Thymus (tissue), 11 donors: ENCODE results near the gene SPATA18. TPM values are rescaled to one million over a fixed set of nuclear protein-coding genes. Genes with fewer than 3 reads are reported as not detected.
A peak's percentile ranks its signal among the peaks of the same experiment; 100 is the strongest.

Experiments used
- DNase-seq, 9 donors: peaks; one replicate each; pipeline ENCODE4 v3.0.0-alpha.2; 2013; ENCODE audit warnings: low spot score in 9 of 9, low read depth in 6 of 9, missing footprints in 1 of 9
- H3K27ac ChIP-seq, 2 donors: one replicate each; pipeline ENCODE4 v1.5.1; 2013; ENCODE audit warnings: control low read depth in 1 of 2, low read depth in 1 of 2, low read length in 1 of 2, mild to moderate bottlenecking in 1 of 2, moderate library complexity in 1 of 2
- H3K27me3 ChIP-seq, 2 donors: one replicate each; pipeline ENCODE4 v1.5.1; 2013; ENCODE audit warnings: low read length in 1 of 2; ENCODE audit not compliant: control insufficient read depth in 2 of 2, insufficient read depth in 1 of 2
- H3K36me3 ChIP-seq, 2 donors: one replicate each; pipeline ENCODE4 v1.5.1; 2013; ENCODE audit warnings: low read length in 1 of 2, mild to moderate bottlenecking in 1 of 2, moderate library complexity in 1 of 2; ENCODE audit not compliant: control insufficient read depth in 2 of 2, insufficient read depth in 2 of 2
- H3K4me1 ChIP-seq, 2 donors: one replicate each; pipeline ENCODE4 v1.5.1; 2013; ENCODE audit warnings: low read length in 2 of 2; ENCODE audit not compliant: control insufficient read depth in 2 of 2, insufficient read depth in 2 of 2
- H3K4me3 ChIP-seq, 2 donors: one replicate each; pipeline ENCODE4 v1.5.1; 2013; ENCODE audit warnings: low read length in 2 of 2, control low read depth in 1 of 2, mild to moderate bottlenecking in 1 of 2
- H3K9me3 ChIP-seq, 2 donors: one replicate each; pipeline ENCODE4 v1.5.1; 2013; ENCODE audit warnings: low read length in 1 of 2, mild to moderate bottlenecking in 1 of 2; ENCODE audit not compliant: control insufficient read depth in 2 of 2, insufficient read depth in 1 of 2
- WGBS: extraction: QIAGEN DNeasy Blood & Tissue Kit; methylation state at CpG from one replicate; pipeline ENCODE4 v1.1.7; 2013; 5-methylcytosine and 5-hydroxymethylcytosine counted together
- polyA plus RNA-seq: library from polyadenylated mRNA; stranded (reverse); fragments of 200-250 nt; gene quantifications from one replicate; pipeline ENCODE4 v1.2.3, GENCODE V29; 2013
- total RNA-seq: library from RNA; stranded (reverse); fragments of 120-200 nt; gene quantifications from one replicate; pipeline ENCODE4 v1.2.4, GENCODE V29; 2013
- donor health status: healthy.

Gene SPATA18
- total and polyA plus RNA-seq, 2 donors: 1.6 to 3.1 TPM

DNA sequence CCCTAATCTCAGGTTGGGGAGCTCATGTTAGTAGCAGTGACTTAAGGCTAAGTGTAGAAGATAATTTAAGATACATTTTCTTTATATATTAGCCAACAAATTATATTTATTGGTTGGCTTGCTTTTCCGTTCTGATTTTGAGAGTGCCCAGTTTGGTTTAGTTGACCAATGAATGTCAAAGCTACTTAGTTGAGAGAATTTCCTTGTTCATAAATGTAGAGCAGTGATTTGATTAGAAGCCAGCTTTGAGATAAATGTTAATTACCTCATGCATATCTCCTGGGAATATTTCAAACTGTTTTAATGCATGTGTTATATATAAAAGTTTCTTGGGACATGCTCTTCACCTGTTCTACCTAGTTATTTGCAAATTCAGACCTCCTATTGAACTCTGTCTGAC lies 44.3 kb downstream of the SPATA18 start:
- Histone ChIP-seq H3K9me3 (peaks cover 0 to 8% of the 10 kb centered on the region in 2 donors), H3K36me3 (no peaks in the 10 kb centered on the region), H3K4me1 (no peaks in the 10 kb centered on the region), H3K27me3 (no peaks in the 10 kb centered on the region), H3K27ac (no peak overlapping the region), H3K4me3 (no peak overlapping the region)
- 95% methylated on average over 1 of the region's 1 CpG for WGBS
- DNase-seq: no peak

DNA sequence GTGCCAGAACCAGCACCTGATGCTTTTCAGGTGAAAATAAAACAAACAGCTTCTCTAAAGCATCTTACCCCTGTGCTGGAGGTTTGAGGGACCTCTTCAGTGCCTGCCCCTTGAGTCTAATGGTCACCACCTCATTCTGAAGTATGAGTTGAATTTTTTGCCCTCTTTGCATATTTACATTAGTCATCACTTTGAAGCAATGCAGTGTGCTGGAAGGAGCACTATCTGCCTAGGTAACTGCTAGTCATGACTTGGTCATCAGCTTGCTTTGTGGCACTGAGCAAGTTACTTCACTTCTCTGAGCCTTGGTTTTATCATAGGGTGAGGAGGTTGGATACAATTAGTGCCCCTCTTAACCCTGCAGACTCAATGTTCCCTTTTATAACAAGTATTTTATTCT lies 44.9 kb downstream of the SPATA18 start:
- Histone ChIP-seq H3K9me3 (peaks cover 0 to 8% of the 10 kb centered on the region in 2 donors), H3K4me3 (no peak overlapping the region), H3K4me1 (no peaks in the 10 kb centered on the region), H3K27ac (no peak overlapping the region), H3K36me3 (no peaks in the 10 kb centered on the region), H3K27me3 (no peaks in the 10 kb centered on the region)
- DNase-seq: no peak

DNA sequence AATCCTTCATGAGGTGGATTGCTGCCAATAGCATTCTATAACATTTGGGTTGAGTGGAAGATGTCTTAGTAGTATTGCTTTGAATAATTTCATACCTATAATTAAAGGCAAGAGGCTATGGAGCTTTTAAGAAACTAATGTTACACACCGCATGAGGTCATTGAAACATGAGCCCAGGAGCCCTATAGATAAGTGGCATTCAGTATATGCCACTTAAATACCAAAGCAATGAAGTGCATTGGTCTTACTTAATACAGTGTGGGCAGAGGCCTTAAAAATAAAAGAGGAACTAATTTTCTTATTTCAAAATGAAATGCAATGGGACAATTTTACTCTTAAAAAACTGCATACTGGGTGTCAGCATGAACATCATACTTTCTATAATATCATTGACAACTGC lies 47.5 kb downstream of the SPATA18 start:
- Histone ChIP-seq H3K4me3 (no peak overlapping the region), H3K27ac (no peak overlapping the region), H3K9me3 (no peaks in the 10 kb centered on the region), H3K36me3 (no peaks in the 10 kb centered on the region), H3K4me1 (no peaks in the 10 kb centered on the region), H3K27me3 (no peaks in the 10 kb centered on the region)
- no peak for DNase-seq
- WGBS: 99% methylated on average over 1 of the region's 1 CpG

DNA sequence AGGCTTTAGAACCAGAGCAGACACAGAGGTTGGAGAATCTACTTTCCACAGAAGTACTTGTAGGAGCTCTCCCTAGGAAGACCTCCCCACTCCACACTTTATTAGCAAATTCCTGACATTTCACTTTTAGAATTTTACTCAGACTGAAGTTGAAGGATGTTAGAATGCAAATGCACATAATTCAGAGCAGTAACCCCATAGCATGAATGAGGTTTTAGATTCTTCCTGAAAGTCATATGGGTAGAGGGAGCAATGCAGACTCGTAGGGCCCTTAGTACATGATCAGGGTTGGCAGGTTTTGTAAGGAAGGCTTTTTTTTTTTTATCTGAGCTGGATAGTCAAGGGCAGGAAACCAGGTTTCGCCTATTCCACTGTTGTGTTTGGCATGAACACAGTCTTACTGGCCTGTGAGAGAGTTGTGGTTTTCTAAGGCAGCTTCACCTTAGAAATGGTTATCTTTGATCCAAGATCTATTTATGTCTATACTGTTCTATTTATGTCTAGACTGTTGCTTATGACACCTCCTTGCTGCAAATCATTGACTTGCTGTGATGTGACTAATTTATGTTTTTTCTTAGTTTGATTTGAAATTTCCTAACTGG lies 48.9 kb downstream of the SPATA18 start:
- Histone ChIP-seq H3K36me3 (no peaks in the 10 kb centered on the region), H3K27me3 (no peaks in the 10 kb centered on the region), H3K27ac (no peak overlapping the region), H3K4me1 (no peaks in the 10 kb centered on the region), H3K9me3 (no peaks in the 10 kb centered on the region), H3K4me3 (no peak overlapping the region)
- no peak for DNase-seq
- 36% methylated on average over 2 of the region's 2 CpGs for WGBS

DNA sequence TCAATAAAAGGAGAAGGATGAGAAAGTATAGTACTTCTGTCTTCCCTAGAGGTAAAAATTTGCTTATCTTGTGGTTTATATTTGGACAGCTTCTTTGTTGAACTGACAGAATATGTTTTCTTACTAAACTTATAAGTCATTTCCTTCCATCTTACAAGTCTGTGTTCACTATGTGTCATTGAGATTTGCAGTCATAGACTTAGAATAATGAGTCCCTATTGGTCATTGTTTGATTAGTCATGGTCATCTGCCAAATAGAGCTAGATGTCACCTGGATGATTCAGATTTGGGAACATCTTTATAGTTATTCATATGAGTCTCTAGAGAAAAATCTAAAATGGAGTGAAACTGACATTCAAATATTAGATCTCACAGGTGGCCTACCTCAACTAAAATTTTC lies 51.5 kb downstream of the SPATA18 start:
- DNase-seq: no peak
- no peaks in the 10 kb centered on the region for H3K9me3 ChIP-seq
- H3K4me3 ChIP-seq: no peak overlapping the region
- H3K27me3 ChIP-seq: no peaks in the 10 kb centered on the region
- H3K4me1 ChIP-seq: peaks cover 0 to 2% of the 10 kb centered on the region in 2 donors
- H3K27ac ChIP-seq: no peak overlapping the region
- H3K36me3 ChIP-seq: no peaks in the 10 kb centered on the region

DNA sequence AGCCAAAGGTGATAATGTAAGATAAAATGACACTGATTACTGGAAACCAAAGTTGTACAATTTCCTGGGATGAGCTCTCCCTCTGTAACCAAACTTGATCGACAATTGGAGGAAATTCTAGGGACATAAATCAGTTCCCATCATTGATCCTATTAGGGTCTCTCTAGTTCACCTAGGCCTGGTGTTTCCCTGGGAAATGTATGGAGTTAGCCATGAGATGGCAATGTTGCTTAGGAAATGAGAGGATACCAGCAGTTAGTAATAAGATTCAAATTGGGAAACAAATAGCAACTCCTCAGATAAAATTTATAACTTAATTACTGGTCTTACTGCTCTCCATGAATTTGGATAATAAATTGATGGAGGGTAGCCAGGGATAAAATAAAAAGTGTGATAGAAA lies 52.2 kb downstream of the SPATA18 start:
- H3K27me3 ChIP-seq: no peaks in the 10 kb centered on the region
- H3K4me3 ChIP-seq: no peak overlapping the region
- H3K4me1 ChIP-seq: peaks cover 0 to 2% of the 10 kb centered on the region in 2 donors
- WGBS: 57% methylated on average over 1 of the region's 1 CpG
- H3K27ac ChIP-seq: no peak overlapping the region
- DNase-seq: no peak
- H3K36me3 ChIP-seq: no peaks in the 10 kb centered on the region
- no peaks in the 10 kb centered on the region for H3K9me3 ChIP-seq

DNA sequence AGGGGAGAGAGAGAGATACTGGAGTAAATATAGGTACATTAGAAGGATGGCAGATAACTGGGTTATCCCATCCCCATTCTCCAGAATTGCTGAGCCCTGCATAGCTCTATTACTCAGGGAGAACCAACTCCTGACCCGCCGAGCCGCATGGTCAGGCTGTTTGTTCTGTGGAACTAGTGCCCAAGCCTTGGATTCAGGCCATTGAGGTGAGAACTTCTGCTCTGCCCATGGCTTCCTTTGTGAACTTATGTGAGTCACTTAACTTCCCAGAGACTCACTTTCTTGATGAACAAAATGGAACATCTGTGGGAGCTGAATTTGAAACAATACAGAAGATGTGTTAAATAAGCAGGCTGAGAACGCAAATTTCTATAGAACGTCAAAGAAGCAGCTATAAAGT lies 54.2 kb downstream of the SPATA18 start:
- H3K4me3 ChIP-seq: no peak overlapping the region
- 94% methylated on average over 5 of the region's 5 CpGs for WGBS
- no peaks in the 10 kb centered on the region for H3K36me3 ChIP-seq
- H3K27ac ChIP-seq: peak overlapping the region in 1 of 2 donors; percentile 54
- no peaks in the 10 kb centered on the region for H3K9me3 ChIP-seq
- H3K27me3 ChIP-seq: no peaks in the 10 kb centered on the region
- DNase-seq: no peak
- peaks cover 0 to 2% of the 10 kb centered on the region in 2 donors for H3K4me1 ChIP-seq

DNA sequence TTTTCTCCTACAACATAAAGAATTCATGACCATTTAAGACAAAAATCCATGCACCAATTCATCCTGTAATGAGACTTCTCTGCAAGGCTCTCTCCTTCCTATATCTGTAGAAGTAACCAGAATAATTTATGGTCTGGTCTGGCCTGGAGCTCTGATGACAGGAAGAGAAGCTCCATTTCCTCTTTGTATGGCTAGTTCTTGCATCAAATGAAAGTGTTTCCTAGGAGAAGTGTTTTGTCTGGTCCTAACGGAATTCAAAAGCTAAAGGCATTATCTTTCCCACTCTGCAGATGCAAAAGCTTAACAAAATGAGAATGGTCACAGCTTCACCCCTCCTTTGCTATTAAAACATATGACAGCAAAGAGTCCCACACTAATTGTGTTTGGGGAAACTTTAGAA lies 55.1 kb downstream of the SPATA18 start:
- no peaks in the 10 kb centered on the region for H3K36me3 ChIP-seq
- no peak for DNase-seq
- peaks cover 0 to 2% of the 10 kb centered on the region in 2 donors for H3K4me1 ChIP-seq
- no peaks in the 10 kb centered on the region for H3K9me3 ChIP-seq
- peak overlapping the region in 1 of 2 donors; percentile 53 for H3K27ac ChIP-seq
- H3K4me3 ChIP-seq: no peak overlapping the region
- WGBS: 35% methylated on average over 1 of the region's 1 CpG
- H3K27me3 ChIP-seq: no peaks in the 10 kb centered on the region

DNA sequence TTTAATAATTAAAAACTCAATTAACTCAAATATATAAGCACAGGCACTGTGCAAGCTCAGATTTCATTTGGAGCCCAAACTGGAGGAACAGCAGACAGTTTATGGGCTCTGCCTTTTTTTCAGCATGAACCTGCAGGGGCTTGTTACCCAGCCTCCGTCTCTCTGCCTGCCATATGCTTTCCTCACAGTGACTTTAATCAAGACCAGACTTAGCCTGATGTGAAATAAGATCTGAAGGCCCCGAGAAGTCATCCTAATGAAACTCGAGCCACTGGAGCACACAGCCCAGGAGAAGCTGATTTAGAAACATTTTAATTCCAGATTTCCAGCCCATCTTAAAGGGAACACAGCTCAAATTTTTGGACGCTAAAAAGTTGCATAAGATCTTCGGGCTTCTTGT lies 55.6 kb downstream of the SPATA18 start:
- Histone ChIP-seq H3K9me3 (no peaks in the 10 kb centered on the region), H3K27me3 (no peaks in the 10 kb centered on the region), H3K36me3 (no peaks in the 10 kb centered on the region), H3K4me3 (no peak overlapping the region), H3K27ac (no peak overlapping the region), H3K4me1 (peaks cover 0 to 2% of the 10 kb centered on the region in 2 donors)
- peak in 1 of 9 donors; percentile 21 for DNase-seq
- WGBS: 78% methylated on average over 5 of the region's 5 CpGs

DNA sequence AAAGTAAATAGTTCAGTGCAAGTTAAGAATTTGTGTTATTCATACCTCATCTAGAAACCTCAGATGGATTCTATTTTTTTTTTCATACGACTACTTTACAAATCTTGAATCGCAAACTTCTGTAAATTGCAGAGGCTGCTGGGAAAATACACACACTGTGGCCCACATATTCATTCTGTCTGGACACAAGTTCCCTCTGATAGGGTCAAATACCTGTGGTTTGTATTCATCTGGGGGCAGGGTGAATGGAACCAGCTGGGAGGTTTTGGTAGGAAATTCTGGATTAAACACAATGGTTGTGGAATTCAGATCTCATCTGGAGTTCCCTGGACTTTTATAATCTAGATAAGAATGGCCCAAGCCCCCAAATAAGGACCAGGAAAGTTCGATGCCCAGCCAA lies 56.2 kb downstream of the SPATA18 start:
- H3K4me1 ChIP-seq: peaks cover 0 to 2% of the 10 kb centered on the region in 2 donors
- WGBS: 89% methylated on average over 3 of the region's 3 CpGs
- H3K27ac ChIP-seq: no peak overlapping the region
- no peak overlapping the region for H3K4me3 ChIP-seq
- H3K9me3 ChIP-seq: no peaks in the 10 kb centered on the region
- H3K36me3 ChIP-seq: no peaks in the 10 kb centered on the region
- H3K27me3 ChIP-seq: no peaks in the 10 kb centered on the region
- no peak for DNase-seq
